A673 (cell line): Measurements from ENCODE around the gene FRS3. TPM values are rescaled to one million over a fixed set of nuclear protein-coding genes. Genes with fewer than 3 reads are reported as not detected.

ENCODE experiments used
- BruUV-seq: library from RNA; stranded (reverse); fragments of 400-500 nt; replicated peaks from 2 replicates; lab custom pipeline; 2021; lab: Mats Ljungman, UMichigan
- CTCF ChIA-PET: fragments of 300-600 bp; sonication (Branson Sonifier 250); formaldehyde crosslinking; loops from one replicate; lab custom pipeline; 2022; ENCODE audit warnings: antibody characterized with exemption; lab: Charles Lee
- POLR2A ChIA-PET: fragments of 300-600 bp; sonication (Branson Sonifier 250); formaldehyde crosslinking; loops from one replicate; lab custom pipeline; 2022; ENCODE audit warnings: antibody characterized with exemption; ENCODE audit not compliant: low non-redundant PET; lab: Charles Lee
- DNase-seq: peaks from one replicate; pipeline ENCODE4 v3.0.0-alpha.2; 2015; ENCODE audit warnings: low spot score
- H3K27ac ChIP-seq: fragments of 200-600 bp; sonication (generic); 2 replicates; pipeline ENCODE4 v1.5.1; 2016; ENCODE audit warnings: mixed run types, low read depth, mild to moderate bottlenecking, mixed read lengths, antibody characterized with exemption, low read length; ENCODE audit not compliant: poor library complexity, severe bottlenecking
- H3K27me3 ChIP-seq: fragments of 200-600 bp; sonication (generic); replicated peaks from 2 replicates; pipeline ENCODE4 v1.6.1; 2017; ENCODE audit warnings: mixed run types, low read depth, mild to moderate bottlenecking, mixed read lengths, antibody characterized with exemption, low read length; ENCODE audit not compliant: insufficient read depth, poor library complexity
- H3K36me3 ChIP-seq: fragments of 200-600 bp; sonication (generic); 2 replicates; pipeline ENCODE4 v1.6.1; 2016; ENCODE audit warnings: mixed run types, mild to moderate bottlenecking, mixed read lengths, antibody characterized with exemption, low read length; ENCODE audit not compliant: insufficient read depth, poor library complexity, severe bottlenecking
- H3K4me1 ChIP-seq: fragments of 200-600 bp; sonication (generic); 2 replicates; pipeline ENCODE4 v1.6.1; 2017; ENCODE audit warnings: mixed run types, mild to moderate bottlenecking, mixed read lengths, antibody characterized with exemption, low read length; ENCODE audit not compliant: insufficient read depth, poor library complexity, severe bottlenecking
- H3K4me3 ChIP-seq: fragments of 200-600 bp; sonication (generic); 2 replicates; pipeline ENCODE4 v1.5.1; 2016; ENCODE audit warnings: low read depth, mixed run types, mild to moderate bottlenecking, mixed read lengths, low read length; ENCODE audit not compliant: poor library complexity, severe bottlenecking
- H3K9me3 ChIP-seq: fragments of 200-600 bp; sonication (generic); 2 replicates; pipeline ENCODE4 v1.6.1; 2016; ENCODE audit warnings: mixed run types, low read depth, mild to moderate bottlenecking, mixed read lengths, antibody characterized with exemption, low read length; ENCODE audit not compliant: poor library complexity, severe bottlenecking
- EZH2 ChIP-seq: fragments of 200-600 bp; sonication (generic); IDR thresholded peaks from 2 replicates; pipeline ENCODE4 v1.6.1; 2017; ENCODE audit warnings: borderline replicate concordance, low read depth, mild to moderate bottlenecking, mixed read lengths, antibody characterized with exemption, low read length; ENCODE audit not compliant: poor library complexity, severe bottlenecking
- intact Hi-C: fragments of 100-400 bp; cut with micrococcal nuclease; formaldehyde crosslinking; loops from one replicate; pipeline ENCODE4 v1.10.0; 2022; ENCODE audit not compliant: unreplicated experiment
- total RNA-seq: library from RNA; stranded (reverse); gene quantifications from 2 replicates; pipeline ENCODE4 v1.2.3, GENCODE V29; 2021
- TF ChIP-seq, protein P1 (sequence below): fragments of 300-800, 200-600 bp; sonication (generic); conservative IDR thresholded peaks from 2 replicates; pipeline ENCODE4 v1.5.1; 2017; ENCODE audit warnings: low read depth, mild to moderate bottlenecking, antibody characterized with exemption, low read length, moderate library complexity, mixed read lengths

The FRS3 gene
- total RNA-seq, 1 experiment from 2014 or later = 3.0 TPM

DNA sequence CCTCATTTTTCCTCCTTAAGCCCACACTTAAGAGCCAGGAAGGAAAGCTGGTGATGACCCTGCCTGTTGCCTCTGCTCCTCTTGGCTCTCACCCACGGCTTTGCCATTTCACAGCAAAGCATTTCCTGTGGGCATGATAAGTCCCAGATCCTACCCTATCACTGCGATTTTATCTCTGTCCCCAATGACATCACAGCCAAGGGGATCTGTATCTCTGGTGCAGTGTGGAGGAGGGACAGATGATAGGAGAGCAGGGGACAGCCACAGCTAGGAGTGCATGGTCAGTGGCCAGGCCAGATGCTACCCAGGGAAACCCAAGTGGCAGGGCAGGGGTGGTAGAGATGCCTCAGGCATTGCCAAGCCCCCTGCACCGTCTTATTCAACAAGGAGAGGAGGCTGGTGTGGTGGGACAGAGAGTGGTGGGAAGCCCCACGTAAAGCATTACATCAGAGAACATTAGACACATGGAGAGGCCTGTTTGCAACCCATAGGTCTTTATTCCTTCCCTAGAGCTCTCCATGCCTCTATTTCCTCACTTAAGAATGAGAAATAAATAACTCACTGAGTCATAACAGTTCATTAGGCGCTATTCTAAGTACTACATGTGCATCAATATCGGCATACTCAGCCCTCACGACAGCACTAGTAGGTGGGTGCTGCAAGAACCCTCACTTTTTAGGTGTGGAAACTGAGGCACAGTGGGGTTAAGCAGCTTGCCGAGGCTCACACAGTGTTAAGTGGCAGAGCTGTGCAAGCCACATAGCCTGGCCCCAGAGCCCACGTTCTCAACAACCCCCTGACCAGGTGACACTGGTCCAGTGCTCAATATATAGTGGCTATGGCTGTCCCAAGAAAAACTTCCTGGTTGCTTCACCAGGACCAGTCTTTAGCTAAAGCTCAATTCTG, 48.9 kb downstream of the FRS3 start:
- BruUV-seq = no TSS peak
- DNase-seq = peak; percentile 64

DNA sequence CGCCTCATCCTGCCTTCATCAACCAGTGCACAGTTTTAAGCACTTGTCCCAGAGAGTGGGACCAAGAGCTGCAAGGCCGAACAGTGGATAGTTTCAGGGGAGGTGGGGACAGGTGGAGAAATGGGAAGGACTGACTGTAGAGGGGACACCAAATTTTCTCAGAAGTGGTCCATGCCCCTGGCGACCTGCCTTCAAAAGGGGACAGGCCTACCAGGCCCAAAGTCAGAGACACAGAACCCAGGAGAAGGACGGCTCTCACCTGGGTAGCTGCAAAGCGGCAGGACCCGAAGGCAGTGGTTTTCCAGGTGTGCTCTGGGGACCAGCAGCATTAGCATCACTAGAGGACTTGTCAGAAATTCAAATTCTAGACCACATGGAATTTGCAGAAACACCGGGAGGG, 50.1 kb downstream of the FRS3 start:
- TF ChIP-seq, protein P1, sequence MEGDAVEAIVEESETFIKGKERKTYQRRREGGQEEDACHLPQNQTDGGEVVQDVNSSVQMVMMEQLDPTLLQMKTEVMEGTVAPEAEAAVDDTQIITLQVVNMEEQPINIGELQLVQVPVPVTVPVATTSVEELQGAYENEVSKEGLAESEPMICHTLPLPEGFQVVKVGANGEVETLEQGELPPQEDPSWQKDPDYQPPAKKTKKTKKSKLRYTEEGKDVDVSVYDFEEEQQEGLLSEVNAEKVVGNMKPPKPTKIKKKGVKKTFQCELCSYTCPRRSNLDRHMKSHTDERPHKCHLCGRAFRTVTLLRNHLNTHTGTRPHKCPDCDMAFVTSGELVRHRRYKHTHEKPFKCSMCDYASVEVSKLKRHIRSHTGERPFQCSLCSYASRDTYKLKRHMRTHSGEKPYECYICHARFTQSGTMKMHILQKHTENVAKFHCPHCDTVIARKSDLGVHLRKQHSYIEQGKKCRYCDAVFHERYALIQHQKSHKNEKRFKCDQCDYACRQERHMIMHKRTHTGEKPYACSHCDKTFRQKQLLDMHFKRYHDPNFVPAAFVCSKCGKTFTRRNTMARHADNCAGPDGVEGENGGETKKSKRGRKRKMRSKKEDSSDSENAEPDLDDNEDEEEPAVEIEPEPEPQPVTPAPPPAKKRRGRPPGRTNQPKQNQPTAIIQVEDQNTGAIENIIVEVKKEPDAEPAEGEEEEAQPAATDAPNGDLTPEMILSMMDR = no peak
- TF ChIP-seq EZH2 = no peak
- Histone ChIP-seq H3K9me3 (no peaks in the 10 kb centered on the region), H3K36me3 (no peaks in the 10 kb centered on the region), H3K27ac (no peak overlapping the region), H3K4me3 (no peak overlapping the region), H3K27me3 (no peaks in the 10 kb centered on the region), H3K4me1 (peaks cover 29% of the 10 kb centered on the region)
- DNase-seq = no peak
- CTCF ChIA-PET = no interaction called here
- POLR2A ChIA-PET = no interaction called here
- BruUV-seq = no TSS peak
- intact Hi-C loops = no loop called here

More for the DNA sequence above, 48.9 kb downstream of the FRS3 start:
- Histone ChIP-seq H3K9me3 (no peaks in the 10 kb centered on the region), H3K27me3 (no peaks in the 10 kb centered on the region), H3K36me3 (no peaks in the 10 kb centered on the region), H3K4me3 (no peak overlapping the region), H3K27ac (no peak overlapping the region), H3K4me1 (peaks cover 25% of the 10 kb centered on the region)
- intact Hi-C loops = no loop called here
- ChIA-PET POLR2A (no interaction called here), CTCF (no interaction called here)
- TF ChIP-seq EZH2 = no peak
- TF ChIP-seq, protein P1 = no peak

DNA sequence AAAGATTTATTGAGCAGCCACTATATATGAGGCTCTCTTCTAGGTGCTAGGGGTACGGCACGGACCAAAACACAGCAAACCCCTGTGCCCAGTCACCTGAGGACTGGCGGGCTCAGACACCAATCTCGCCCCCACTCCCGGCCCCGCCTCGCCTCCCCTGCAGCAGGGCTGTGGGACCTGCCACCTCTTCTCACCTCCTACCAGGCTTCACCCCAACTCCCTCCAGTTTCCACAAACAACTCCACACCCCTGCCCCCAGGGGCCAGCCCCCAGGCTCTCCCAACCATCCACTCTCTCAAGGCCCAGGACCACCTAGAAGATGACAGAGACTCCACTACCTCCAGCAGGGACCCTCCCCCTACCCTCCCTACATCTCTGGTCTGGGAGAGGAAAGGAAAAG, 50.7 kb downstream of the FRS3 start:
- BruUV-seq = no TSS peak
- no peaks in the 10 kb centered on the region for H3K36me3 ChIP-seq
- H3K4me1 ChIP-seq = peaks cover 34% of the 10 kb centered on the region
- H3K27ac ChIP-seq = no peak overlapping the region
- TF ChIP-seq, protein P1 = no peak
- no peak for TF ChIP-seq EZH2
- H3K4me3 ChIP-seq = no peak overlapping the region
- ChIA-PET CTCF (interaction anchor here (0.6 kb wide), 1 partner anchor 300 kb away, joined by 5 read pairs; no protein-coding TSS in a partner anchor), POLR2A (no interaction called here)
- no peak for DNase-seq
- H3K27me3 ChIP-seq = no peaks in the 10 kb centered on the region
- H3K9me3 ChIP-seq = no peaks in the 10 kb centered on the region
- intact Hi-C loops = no loop called here
